GM23248 (cell line): Measurements from ENCODE around the gene SYTL2.

ENCODE experiments used
- EZH2 ChIP-seq: fragments of 200-600 bp; sonication (generic); IDR thresholded peaks from 2 replicates; pipeline ENCODE4 v1.6.1; 2018; ENCODE audit warnings: antibody characterized with exemption, mild to moderate bottlenecking; ENCODE audit not compliant: insufficient read depth, poor library complexity, severe bottlenecking
- EZH2phosphoT487 ChIP-seq: fragments of 200-600 bp; sonication (generic); IDR thresholded peaks from 2 replicates; pipeline ENCODE4 v1.6.1; 2018; ENCODE audit warnings: antibody characterized with exemption, moderate library complexity, mild to moderate bottlenecking, low read depth; ENCODE audit not compliant: insufficient read depth

- no peak for TF ChIP-seq EZH2phosphoT487
- TF ChIP-seq EZH2 = no peak
Measured at GRCh38 chr11:85762226-85762625, 48.7 kb downstream of the SYTL2 start.
